Stomach (tissue), 19 donors: ENCODE results near the gene NTMT2. TPM values are rescaled to one million over a fixed set of nuclear protein-coding genes. Genes with fewer than 3 reads are reported as not detected.
"Not testable (repeated sequence)": the region's sequence is repeated elsewhere in the genome, so short reads cannot be mapped to it uniquely, and the experiment has no call there.

Experiments
- DNase-seq, 2 donors: peaks; one replicate each; pipeline versions ENCODE4 v3.0.0 to v3.0.0-alpha.2; 2013 to 2019
- H3K27ac ChIP-seq, 5 donors: fragments of 200-600 bp in 4 of 5; sonication (generic) in 4 of 5; one replicate each; pipeline ENCODE4 v1.5.1; 2013 to 2019; ENCODE audit warnings: mild to moderate bottlenecking in 1 of 5, moderate library complexity in 1 of 5
- H3K27me3 ChIP-seq, 3 donors: fragments of 200-600 bp; sonication (generic); one replicate each; pipeline ENCODE4 v1.5.1; 2017 to 2019; ENCODE audit warnings: mixed run types in 1 of 3
- H3K36me3 ChIP-seq, 4 donors: fragments of 200-600 bp; sonication (generic); 1 replicate in 3 of 4; 2 replicates in 1 of 4; pipeline ENCODE4 v1.5.1; 2016 to 2019
- H3K4me1 ChIP-seq, 4 donors: fragments of 200-600 bp; sonication (generic); one replicate each; pipeline ENCODE4 v1.5.1; 2016 to 2019
- H3K4me3 ChIP-seq, 4 donors: fragments of 200-600 bp; sonication (generic) in 3 of 4; one replicate each; pipeline ENCODE4 v1.5.1; 2016 to 2019; ENCODE audit warnings: mild to moderate bottlenecking in 1 of 4
- H3K9me3 ChIP-seq, 4 donors: fragments of 200-600 bp; sonication (generic); one replicate each; pipeline ENCODE4 v1.5.1; 2016 to 2019
- EP300 ChIP-seq: sonication (generic); formaldehyde crosslinking; IDR thresholded peaks from one replicate; pipeline ENCODE4 v1.6.1; 2017; ENCODE audit warnings: antibody characterized with exemption
- POLR2A ChIP-seq, 4 donors: fragments of 450-650 bp; IDR thresholded peaks; one replicate each; pipeline ENCODE4 v1.6.1; 2016; ENCODE audit warnings: antibody characterized with exemption in 4 of 4, control low read depth in 2 of 4, mild to moderate bottlenecking in 1 of 4, moderate library complexity in 1 of 4
- POLR2AphosphoS5 ChIP-seq, 3 donors: sonication (generic); formaldehyde crosslinking; IDR thresholded peaks; one replicate each; pipeline ENCODE4 v1.6.1; 2016; ENCODE audit warnings: antibody characterized with exemption in 3 of 3
- WGBS, 5 donors: extraction: QIAGEN DNeasy Blood & Tissue Kit in 3 of 5; methylation state at CpG; one replicate each; pipeline versions ENCODE4 v1.1.5 to v1.1.7; 2013 to 2018; 5-methylcytosine and 5-hydroxymethylcytosine counted together
- intact Hi-C: fragments of 100-400 bp; cut with DNase I; formaldehyde crosslinking; loops from one replicate; pipeline ENCODE4 v1.15.1; 2023; ENCODE audit warnings: low total_unique reads
- long read RNA-seq, 10 donors: transcript quantifications; one replicate each; lab custom pipeline, GENCODE V29; 2026
- polyA plus RNA-seq, 3 donors: library from polyadenylated mRNA; stranded (reverse); fragments of 200-250 nt; gene quantifications; one replicate each; pipeline ENCODE4 v1.2.3, GENCODE V29; 2013
- total RNA-seq, 5 donors: library from RNA; depleted of rRNA; stranded (reverse); fragments of >200 nt; gene quantifications; one replicate each; pipeline versions ENCODE4 v1.1.0 to v1.2.3, GENCODE V29; 2014 to 2016
- TF ChIP-seq, protein P1 (sequence below), 7 experiments: fragments of 450-650 bp in 4 of 7; fragments of 200-600 bp in 3 of 7; sonication (generic) in 3 of 7; IDR thresholded peaks; one replicate each; pipeline ENCODE4 v1.5.1; 2016 to 2019; ENCODE audit warnings: antibody characterized with exemption in 7 of 7, control low read depth in 2 of 7, mild to moderate bottlenecking in 1 of 7
- donor health status: healthy with polysubstance abuse.
- donor health status: Bipolar disorder and iron deficiency.
- donor health status: healthy.

The NTMT2 gene
- not detected for total RNA-seq
- polyA plus RNA-seq = not detected
- long read RNA-seq, donor 1 = 0 reads
- long read RNA-seq, donor 2 = 0 reads
- long read RNA-seq, donor 3 = 0 reads
- long read RNA-seq, donor 4 = 0 reads
- long read RNA-seq, donor 5 = 0 reads
- long read RNA-seq, donor 6 = 0 reads
- long read RNA-seq, donor 7 = 0 reads
- long read RNA-seq, donor 8 = 0 reads
- long read RNA-seq, donor 9 = 0 reads
- long read RNA-seq, donor 10 = 0 reads

DNA sequence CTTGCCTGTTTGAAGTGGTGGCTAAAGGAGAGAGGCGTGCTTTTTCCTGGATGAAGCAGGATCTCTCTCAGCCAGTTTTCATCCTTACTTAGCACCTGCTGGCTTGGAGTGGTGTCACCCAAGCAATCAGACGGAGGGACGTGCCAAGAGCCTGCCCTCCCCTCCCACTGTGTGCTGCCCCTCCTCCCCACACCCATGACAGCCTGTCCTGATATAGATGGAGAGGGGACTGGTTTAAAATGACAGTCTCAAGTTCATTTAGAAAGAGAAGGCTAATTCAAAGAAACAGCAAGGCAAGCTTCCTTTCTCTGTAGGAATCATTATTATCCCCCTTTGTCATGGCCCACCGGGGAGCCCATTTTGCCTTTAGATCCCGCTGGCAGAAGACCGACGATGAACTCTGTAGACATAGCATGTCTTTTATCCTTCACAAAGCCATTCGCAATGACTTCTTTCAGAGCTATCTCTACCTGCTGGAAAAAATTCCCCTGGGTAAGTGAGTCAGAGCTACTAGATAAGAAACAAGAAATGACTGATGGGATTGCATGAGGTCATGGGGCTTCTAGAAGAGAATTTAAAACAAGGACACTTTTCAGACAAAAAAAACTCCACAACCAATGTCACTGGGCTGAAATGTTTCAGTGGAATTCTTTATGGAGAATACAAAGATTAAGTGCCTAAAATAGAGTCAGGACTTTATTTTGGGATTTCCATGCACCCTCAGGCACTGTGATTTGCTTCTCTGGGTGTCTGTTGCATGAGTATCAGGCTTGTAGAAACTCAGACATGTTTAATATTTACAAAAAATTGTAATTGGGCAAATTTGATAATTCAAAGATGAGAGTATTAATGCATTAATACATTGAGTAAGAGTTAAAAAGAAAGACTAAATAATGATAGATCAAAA, at the start of gene NTMT2:
NTMT2 (plus strand) TSS at position 190 of the 907 bp plus-strand sequence; CDS start at position 339, 149 bp downstream.
- H3K9me3 ChIP-seq = peaks cover 0 to 11% (median 6%) of the 10 kb centered on the region in 4 donors
- no peak within 1 kb of the TSS for H3K27ac ChIP-seq
- H3K36me3 ChIP-seq = no peaks in the 10 kb centered on the region
- WGBS, 5 donors = 21 to 37% (median 21%) methylated on average over 7 to 8 of the region's 8 CpGs
- TF ChIP-seq POLR2A (IDR thresholded peaks at IDR 0.05) (no peak), POLR2AphosphoS5 (IDR thresholded peaks at IDR 0.05) (no peak), EP300 (no peak)
- TF ChIP-seq, protein P1, sequence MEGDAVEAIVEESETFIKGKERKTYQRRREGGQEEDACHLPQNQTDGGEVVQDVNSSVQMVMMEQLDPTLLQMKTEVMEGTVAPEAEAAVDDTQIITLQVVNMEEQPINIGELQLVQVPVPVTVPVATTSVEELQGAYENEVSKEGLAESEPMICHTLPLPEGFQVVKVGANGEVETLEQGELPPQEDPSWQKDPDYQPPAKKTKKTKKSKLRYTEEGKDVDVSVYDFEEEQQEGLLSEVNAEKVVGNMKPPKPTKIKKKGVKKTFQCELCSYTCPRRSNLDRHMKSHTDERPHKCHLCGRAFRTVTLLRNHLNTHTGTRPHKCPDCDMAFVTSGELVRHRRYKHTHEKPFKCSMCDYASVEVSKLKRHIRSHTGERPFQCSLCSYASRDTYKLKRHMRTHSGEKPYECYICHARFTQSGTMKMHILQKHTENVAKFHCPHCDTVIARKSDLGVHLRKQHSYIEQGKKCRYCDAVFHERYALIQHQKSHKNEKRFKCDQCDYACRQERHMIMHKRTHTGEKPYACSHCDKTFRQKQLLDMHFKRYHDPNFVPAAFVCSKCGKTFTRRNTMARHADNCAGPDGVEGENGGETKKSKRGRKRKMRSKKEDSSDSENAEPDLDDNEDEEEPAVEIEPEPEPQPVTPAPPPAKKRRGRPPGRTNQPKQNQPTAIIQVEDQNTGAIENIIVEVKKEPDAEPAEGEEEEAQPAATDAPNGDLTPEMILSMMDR (IDR thresholded peaks at IDR 0.05) = no peak
- DNase-seq = no peak
- no peaks in the 10 kb centered on the region for H3K4me1 ChIP-seq
- H3K4me3 ChIP-seq = no peak within 1 kb of the TSS
- no peaks in the 10 kb centered on the region for H3K27me3 ChIP-seq
- intact Hi-C loops = no loop called here

DNA sequence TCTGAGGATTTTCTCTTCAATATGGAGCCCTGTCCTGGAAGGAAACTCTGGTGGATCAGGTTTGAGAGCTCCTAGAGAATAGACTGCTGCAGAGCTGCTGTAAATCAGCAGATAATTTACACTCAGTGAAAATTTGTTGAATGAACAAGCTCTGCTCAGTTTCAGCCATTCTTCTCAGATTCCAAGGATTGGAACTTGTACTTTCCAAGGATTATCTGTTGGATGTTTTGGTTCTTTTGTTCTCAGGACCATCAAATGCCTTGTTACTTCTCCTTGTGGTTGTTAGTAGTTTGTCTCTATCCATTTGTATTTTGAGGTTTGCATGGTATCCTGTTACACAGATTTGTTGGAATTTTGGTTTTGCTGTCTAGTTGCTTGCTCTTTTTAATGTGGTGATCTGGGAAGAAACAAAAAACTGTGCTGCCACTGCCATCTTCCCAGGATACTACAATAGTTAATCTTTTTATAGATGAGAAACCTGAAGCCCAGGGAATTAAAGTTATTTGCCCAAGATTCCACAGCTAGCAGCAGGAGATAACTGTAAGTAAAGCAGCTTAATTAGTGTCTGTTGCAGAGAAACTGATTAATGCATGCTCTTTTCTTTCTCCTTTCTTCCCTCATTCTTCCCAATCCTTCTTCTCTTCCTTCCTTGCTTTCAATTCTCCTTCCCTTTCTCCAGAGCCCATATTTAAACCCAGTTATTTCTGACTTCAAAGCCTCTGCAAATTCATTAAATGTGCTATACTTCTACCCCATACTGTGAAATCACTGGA, 49.6 kb upstream of the NTMT2 start:
- H3K4me1 ChIP-seq = peaks cover 0 to 8% (median 0%) of the 10 kb centered on the region in 4 donors
- no peak overlapping the region for H3K27ac ChIP-seq
- no peak overlapping the region for H3K4me3 ChIP-seq
- no peaks in the 10 kb centered on the region for H3K27me3 ChIP-seq
- TF ChIP-seq POLR2AphosphoS5 (IDR thresholded peaks at IDR 0.05) = no peak
- H3K36me3 ChIP-seq = no peaks in the 10 kb centered on the region
- no peaks in the 10 kb centered on the region for H3K9me3 ChIP-seq
- intact Hi-C loops = no loop called here
- no peak for DNase-seq

DNA sequence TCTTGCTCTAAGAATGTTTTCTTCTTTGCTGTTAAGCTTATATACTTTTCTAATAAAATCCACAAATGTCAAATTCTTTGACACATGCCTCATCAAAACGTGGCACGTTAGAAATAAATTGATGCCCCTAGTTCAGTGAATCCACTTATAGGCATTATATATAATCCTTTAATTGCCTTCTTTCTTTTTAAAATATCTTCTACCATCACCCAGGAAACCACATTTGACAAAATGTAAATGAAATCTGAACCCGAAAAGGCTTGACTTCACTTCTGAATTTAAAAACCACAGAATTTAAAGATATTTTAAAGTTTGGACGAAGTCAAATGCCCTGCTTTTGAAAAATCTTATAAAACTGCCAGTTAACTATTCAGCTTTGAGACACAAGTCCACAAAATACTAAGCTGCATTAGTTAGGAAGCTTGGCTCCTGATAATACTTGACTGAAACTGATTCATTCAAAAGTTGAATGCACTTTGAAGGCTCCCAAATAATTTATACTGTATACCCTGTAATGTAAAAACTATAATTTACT, 48.9 kb upstream of the NTMT2 start:
- H3K27me3 ChIP-seq = no peaks in the 10 kb centered on the region
- intact Hi-C loops = no loop called here
- no peak overlapping the region for H3K27ac ChIP-seq
- WGBS, 5 donors = 47 to 56% (median 51%) methylated on average over 4 of the region's 4 CpGs
- no peaks in the 10 kb centered on the region for H3K36me3 ChIP-seq
- H3K4me3 ChIP-seq = no peak overlapping the region
- no peaks in the 10 kb centered on the region for H3K9me3 ChIP-seq
- TF ChIP-seq POLR2A (IDR thresholded peaks at IDR 0.05) (no peak), EP300 (no peak), POLR2AphosphoS5 (IDR thresholded peaks at IDR 0.05) (no peak)
- TF ChIP-seq, protein P1 (IDR thresholded peaks at IDR 0.05) = no peak
- H3K4me1 ChIP-seq = peaks cover 0 to 8% (median 0%) of the 10 kb centered on the region in 4 donors
- no peak for DNase-seq

DNA sequence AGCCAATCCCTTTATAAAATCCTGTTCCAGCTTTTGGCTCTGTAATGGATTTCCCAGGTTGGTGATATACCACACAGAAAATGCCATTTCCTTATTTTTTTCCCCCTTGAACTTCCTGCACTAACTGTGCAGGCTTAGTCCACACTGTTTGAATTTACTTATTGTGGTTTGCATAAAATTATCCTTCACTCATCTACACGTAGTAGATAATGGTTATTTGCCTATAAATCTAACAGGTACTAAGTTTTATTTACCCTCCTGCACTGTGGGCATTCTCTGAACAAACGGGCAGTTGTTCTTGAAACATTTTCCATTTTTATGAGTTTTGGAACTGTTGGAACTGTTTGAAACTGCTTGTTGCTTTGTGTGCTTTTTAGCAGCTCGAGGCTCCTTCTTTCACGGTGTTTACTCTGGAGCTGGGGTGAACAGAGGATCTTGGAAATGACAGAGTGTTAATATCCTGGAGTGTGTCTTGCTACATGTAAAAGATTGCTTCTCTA, 48.3 kb upstream of the NTMT2 start:
- 2 to 9% (median 7%) methylated on average over 4 of the region's 4 CpGs for WGBS, 5 donors
- no peak for TF ChIP-seq POLR2A (IDR thresholded peaks at IDR 0.05)
- TF ChIP-seq, protein P1 (IDR thresholded peaks at IDR 0.05) = no peak
- TF ChIP-seq POLR2AphosphoS5 (IDR thresholded peaks at IDR 0.05) = no peak
- no peak for TF ChIP-seq EP300

DNA sequence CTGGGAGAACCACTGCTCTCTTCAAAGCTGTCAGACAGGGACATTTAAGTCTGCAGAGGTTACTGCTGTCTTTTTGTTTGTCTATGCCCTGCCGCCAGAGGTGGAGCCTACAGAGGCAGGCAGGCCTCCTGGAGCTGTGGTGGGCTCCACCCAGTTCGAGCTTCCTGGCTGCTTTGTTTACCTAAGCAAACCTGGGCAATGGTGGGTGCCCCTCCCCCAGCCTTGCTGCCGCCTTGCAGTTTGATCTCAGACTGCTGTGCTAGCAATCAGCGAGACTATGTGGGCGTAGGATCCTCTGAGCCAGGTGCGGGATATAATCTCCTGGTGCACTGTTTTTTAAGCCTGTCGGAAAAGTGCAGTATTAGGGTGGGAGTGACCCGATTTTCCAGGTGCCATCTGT, 32.6 kb upstream of the NTMT2 start:
- intact Hi-C loops, H3K27ac ChIP-seq, H3K9me3 ChIP-seq, H3K4me1 ChIP-seq, H3K4me3 ChIP-seq, H3K36me3 ChIP-seq, DNase-seq, H3K27me3 ChIP-seq: not testable (repeated sequence)
- WGBS, 5 donors = 71 to 88% (median 79%) methylated on average over 8 of the region's 8 CpGs

More for the DNA sequence above, 48.3 kb upstream of the NTMT2 start:
- Histone ChIP-seq H3K27me3 (no peaks in the 10 kb centered on the region), H3K36me3 (no peaks in the 10 kb centered on the region), H3K9me3 (no peaks in the 10 kb centered on the region), H3K4me1 (peaks cover 0 to 8% (median 0%) of the 10 kb centered on the region in 4 donors), H3K27ac (no peak overlapping the region), H3K4me3 (no peak overlapping the region)
- no peak for DNase-seq
- intact Hi-C loops = no loop called here
